ENCODE results near the gene HOXA7. TPM values are rescaled to one million over a fixed set of nuclear protein-coding genes. Genes with fewer than 3 reads are reported as not detected.

Gene HOXA7
- total and polyA plus RNA-seq, 8 donors = 0.06 to 0.49 (median 0.17) TPM; not detected in 3

DNA sequence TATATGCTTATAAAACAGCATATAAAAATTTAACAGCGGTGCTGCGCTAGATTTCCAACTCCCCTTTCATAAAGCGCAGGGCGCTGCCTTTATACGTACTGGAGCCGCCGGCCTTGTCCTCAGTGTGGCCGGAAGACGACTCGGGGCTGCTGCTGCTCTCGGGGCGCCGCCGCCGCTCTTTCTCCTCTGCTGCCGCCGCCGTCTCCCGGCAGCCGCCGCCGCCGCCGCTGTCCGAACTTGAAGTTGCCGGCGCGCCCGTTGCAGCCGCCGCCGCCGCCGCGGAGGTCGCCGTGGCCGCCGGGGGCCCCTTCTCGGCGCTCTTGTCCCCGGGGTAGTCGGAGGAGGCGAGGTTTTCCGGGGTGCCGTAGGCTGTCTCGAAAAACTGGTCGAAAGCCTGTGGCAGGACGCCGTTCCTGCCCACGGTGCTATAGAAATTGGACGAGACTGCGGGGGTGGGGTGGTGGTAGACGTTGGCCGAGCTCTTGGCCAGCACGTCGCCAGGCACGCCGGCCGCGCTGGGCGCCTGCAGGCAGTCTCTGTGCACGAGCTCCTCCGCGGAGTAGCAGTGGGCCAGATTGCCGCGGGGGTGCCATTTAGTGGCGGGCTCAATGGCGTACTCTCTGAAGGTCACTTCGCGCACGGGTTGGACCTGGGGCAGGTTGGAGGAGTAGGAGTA is 28.0 kb upstream of the HOXA7 start:
- peaks cover 0 to 12% (median 0%) of the 10 kb centered on the region in 3 donors for H3K4me1 ChIP-seq
- no peaks in the 10 kb centered on the region for H3K9me3 ChIP-seq
- no peak overlapping the region for H3K27ac ChIP-seq
- 5% methylated on average over 48 to 72 of the region's 72 CpGs for WGBS, 2 donors
- DNase-seq = peak in 5 of 6 donors; percentile 10 to 72 (median 19)
- H3K4me3 ChIP-seq = peak overlapping the region in 1 of 4 donors; percentile 38
- H3K36me3 ChIP-seq = no peaks in the 10 kb centered on the region
- TF ChIP-seq, protein P1, sequence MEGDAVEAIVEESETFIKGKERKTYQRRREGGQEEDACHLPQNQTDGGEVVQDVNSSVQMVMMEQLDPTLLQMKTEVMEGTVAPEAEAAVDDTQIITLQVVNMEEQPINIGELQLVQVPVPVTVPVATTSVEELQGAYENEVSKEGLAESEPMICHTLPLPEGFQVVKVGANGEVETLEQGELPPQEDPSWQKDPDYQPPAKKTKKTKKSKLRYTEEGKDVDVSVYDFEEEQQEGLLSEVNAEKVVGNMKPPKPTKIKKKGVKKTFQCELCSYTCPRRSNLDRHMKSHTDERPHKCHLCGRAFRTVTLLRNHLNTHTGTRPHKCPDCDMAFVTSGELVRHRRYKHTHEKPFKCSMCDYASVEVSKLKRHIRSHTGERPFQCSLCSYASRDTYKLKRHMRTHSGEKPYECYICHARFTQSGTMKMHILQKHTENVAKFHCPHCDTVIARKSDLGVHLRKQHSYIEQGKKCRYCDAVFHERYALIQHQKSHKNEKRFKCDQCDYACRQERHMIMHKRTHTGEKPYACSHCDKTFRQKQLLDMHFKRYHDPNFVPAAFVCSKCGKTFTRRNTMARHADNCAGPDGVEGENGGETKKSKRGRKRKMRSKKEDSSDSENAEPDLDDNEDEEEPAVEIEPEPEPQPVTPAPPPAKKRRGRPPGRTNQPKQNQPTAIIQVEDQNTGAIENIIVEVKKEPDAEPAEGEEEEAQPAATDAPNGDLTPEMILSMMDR (IDR thresholded peaks at IDR 0.05) = no peak
- intact Hi-C loops (cut with DNase I) = no loop called here
- H3K27me3 ChIP-seq = peaks cover 0 to 86% (median 24%) of the 10 kb centered on the region in 4 donors
- peak in 2 of 4 donors; percentile 24 to 41 for ATAC-seq
- FAIRE-seq = no peak

DNA sequence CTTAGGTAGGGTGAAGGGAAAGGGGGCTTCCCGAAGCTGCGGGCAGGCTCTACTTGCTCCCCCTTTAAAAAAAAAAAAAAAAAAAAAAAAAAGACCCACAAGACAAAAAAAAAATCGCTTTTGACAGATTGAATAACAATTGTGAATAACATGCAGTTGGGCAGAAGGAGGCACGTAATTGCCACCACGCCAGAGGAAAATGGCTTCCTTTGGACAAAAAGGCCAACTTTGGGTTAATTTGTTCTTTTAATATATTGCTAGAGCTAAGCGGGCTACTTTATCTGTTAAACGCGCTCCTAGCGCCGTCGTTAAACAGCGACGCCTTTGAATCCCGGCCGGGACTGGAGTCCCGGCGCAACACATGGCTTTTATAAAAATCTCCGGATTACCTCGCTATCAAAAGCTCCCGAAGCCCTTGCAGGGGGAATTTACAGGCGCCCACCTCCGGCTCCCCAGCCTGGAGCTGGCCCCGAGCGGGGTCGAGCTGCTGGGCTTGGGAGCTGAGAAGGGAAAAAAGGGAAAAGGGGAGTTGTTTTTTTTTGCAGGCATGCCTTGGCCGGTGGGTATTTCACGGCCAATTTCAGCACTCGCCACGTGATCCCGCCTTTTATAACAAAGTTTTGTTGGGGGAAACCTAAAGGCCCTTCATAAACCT is 27.3 kb upstream of the HOXA7 start:
- Histone ChIP-seq H3K4me1 (peaks cover 0 to 12% (median 0%) of the 10 kb centered on the region in 3 donors), H3K4me3 (peak overlapping the region in 1 of 4 donors; percentile 38), H3K36me3 (no peaks in the 10 kb centered on the region), H3K27ac (no peak overlapping the region), H3K27me3 (peaks cover 0 to 88% (median 25%) of the 10 kb centered on the region in 4 donors), H3K9me3 (no peaks in the 10 kb centered on the region)
- WGBS, 2 donors = 9% methylated on average over 30 of the region's 30 CpGs
- FAIRE-seq (no peak), ATAC-seq (no peak), DNase-seq (peak in 4 of 6 donors; percentile 3 to 52 (median 8))
- intact Hi-C loops (cut with DNase I) = no loop called here
- TF ChIP-seq, protein P1 (IDR thresholded peaks at IDR 0.05) = no peak

DNA sequence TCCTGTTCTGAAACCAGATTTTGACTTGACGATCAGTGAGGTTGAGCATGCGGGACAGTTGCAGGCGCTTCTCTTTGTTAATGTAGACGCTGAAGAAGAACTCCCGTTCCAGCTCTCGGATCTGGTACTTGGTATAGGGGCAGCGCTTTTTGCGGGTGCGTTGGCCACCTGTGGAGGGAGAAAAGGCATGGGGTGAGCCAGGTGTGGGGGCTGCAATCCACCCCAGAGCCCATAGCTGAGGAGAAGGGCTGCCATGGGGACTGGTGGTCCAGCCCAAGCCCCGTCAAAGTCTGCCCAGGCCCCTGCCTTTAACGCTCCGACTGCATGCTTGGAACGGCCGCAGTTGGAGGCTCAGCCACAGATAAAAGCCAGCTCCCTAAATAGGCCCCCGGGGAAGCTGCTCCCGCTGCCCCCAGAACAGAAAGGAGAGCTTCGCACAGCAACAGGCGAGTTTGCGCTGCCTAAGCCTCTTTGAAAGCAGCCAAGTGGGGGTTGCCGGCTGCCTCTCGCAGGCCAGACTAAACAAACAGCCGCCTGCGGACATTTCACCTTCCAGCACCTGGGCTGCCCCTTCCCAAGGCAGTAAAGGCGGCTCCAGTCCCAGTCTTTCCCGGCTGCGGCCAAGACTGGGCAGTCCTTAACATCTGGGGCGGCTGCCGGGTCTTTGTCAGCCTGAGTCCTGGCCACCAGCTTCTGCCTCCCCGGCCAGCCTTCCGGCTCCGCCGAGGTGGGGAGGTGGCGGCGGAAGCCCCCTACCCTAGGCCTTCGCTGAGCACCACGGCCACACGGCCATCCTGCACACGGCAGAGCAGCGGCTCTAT is 26.6 kb upstream of the HOXA7 start:
- ATAC-seq (no peak), FAIRE-seq (no peak), DNase-seq (peak in 5 of 6 donors; percentile 7 to 64 (median 8))
- H3K27me3 ChIP-seq = peaks cover 3 to 88% (median 29%) of the 10 kb centered on the region in 4 donors
- H3K4me3 ChIP-seq = no peak overlapping the region
- H3K4me1 ChIP-seq = peaks cover 0 to 6% (median 0%) of the 10 kb centered on the region in 3 donors
- no peaks in the 10 kb centered on the region for H3K9me3 ChIP-seq
- WGBS, 2 donors = 10 to 12% methylated on average over 39 of the region's 39 CpGs
- no peaks in the 10 kb centered on the region for H3K36me3 ChIP-seq
- no peak overlapping the region for H3K27ac ChIP-seq
- TF ChIP-seq, protein P1 (IDR thresholded peaks at IDR 0.05) = no peak
- intact Hi-C loops (cut with DNase I) = no loop called here

DNA sequence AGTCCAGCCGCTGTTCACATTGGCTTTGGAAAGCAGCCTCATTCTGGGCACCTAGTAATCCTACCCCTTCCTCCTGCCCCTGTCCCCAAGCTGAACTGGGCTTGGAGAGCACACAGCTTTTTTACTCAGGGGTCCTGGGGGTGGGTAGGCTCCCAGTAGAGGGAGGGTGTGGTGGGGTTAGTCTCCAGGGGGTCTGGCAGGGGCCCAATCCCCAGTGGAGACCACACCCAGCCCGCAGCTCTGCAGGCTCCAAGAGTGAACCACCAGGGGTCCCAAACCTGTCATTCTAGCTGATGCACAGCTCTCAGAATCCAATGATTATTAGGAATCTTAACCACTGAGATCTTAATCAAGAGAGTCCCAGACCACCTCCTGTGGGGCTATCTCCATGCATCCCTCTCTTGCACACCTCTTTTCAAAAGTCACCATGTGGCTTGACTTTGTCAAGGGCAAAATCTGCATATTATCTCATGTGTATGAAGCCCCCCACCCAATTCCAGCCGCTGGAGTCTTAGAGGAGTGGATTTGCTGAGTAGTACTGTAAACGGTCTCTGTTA is 25.9 kb upstream of the HOXA7 start:
- FAIRE-seq = no peak
- peak in 4 of 6 donors; percentile 5 to 21 (median 8) for DNase-seq
- Histone ChIP-seq H3K27me3 (peaks cover 7 to 89% (median 29%) of the 10 kb centered on the region in 4 donors), H3K4me1 (peaks cover 0 to 6% (median 0%) of the 10 kb centered on the region in 3 donors), H3K9me3 (no peaks in the 10 kb centered on the region), H3K27ac (no peak overlapping the region), H3K4me3 (no peak overlapping the region), H3K36me3 (no peaks in the 10 kb centered on the region)
- ATAC-seq = no peak
- TF ChIP-seq, protein P1 (IDR thresholded peaks at IDR 0.05) = no peak
- 23 to 27% methylated on average over 4 of the region's 4 CpGs for WGBS, 2 donors
- intact Hi-C loops (cut with DNase I) = no loop called here
